HL-60 (cell line): ENCODE results near the gene PBX3.

Experiments
- DNase-seq, 2 experiments: peaks; one replicate each; pipeline ENCODE4 v3.0.0-alpha.2; 2010 to 2020; ENCODE audit warnings: low read depth in 1 of 2, low spot score in 1 of 2
- H3K27ac ChIP-seq: fragments of 250-450 bp; sonication (Bioruptor Pico); replicated peaks from 2 replicates; pipeline ENCODE4 v1.5.1; 2020; ENCODE audit warnings: mild to moderate bottlenecking, moderate library complexity
- H3K27me3 ChIP-seq: fragments of 250-450 bp; sonication (Bioruptor Pico); 2 replicates; pipeline ENCODE4 v1.5.1; 2021; ENCODE audit warnings: mild to moderate bottlenecking, moderate library complexity; ENCODE audit not compliant: insufficient read depth, poor library complexity, severe bottlenecking
- H3K4me3 ChIP-seq: replicated peaks from 2 replicates; pipeline ENCODE4 v1.5.1; 2011; ENCODE audit warnings: mild to moderate bottlenecking, control low read depth, low read length; ENCODE audit not compliant: insufficient read depth
- CTCF ChIP-seq: IDR thresholded peaks from one replicate; pipeline ENCODE4 v1.5.1; 2011; ENCODE audit warnings: low read length, control low read depth, inconsistent platforms; ENCODE audit not compliant: insufficient read depth
- GABPA ChIP-seq: IDR thresholded peaks from 2 replicates; pipeline ENCODE4 v1.6.1; 2012; ENCODE audit warnings: low read depth
- POLR2AphosphoS5 ChIP-seq: IDR thresholded peaks from 2 replicates; pipeline ENCODE4 v1.6.1; 2012; ENCODE audit warnings: low read depth
- REST ChIP-seq: IDR thresholded peaks from 2 replicates; pipeline ENCODE4 v1.6.1; 2012; ENCODE audit warnings: low read depth; ENCODE audit not compliant: insufficient replicate concordance
- SPI1 ChIP-seq: IDR thresholded peaks from 2 replicates; pipeline ENCODE4 v1.6.1; 2012; ENCODE audit warnings: low read depth, mild to moderate bottlenecking, borderline replicate concordance

PBX3 gene

GRCh38 chr9:125760537-125760936 lies 13.4 kb downstream of the PBX3 start:
- Histone ChIP-seq H3K27me3 (no peaks in the 10 kb centered on the region), H3K4me3 (no peak overlapping the region), H3K27ac (no peak overlapping the region)
- TF ChIP-seq GABPA (no peak), REST (no peak), CTCF (no peak), SPI1 (no peak), POLR2AphosphoS5 (no peak)
- DNase-seq: no peak

- TF ChIP-seq REST: no peak
- no peak for TF ChIP-seq GABPA
- TF ChIP-seq CTCF: no peak
- no peak for TF ChIP-seq POLR2AphosphoS5
- TF ChIP-seq SPI1: no peak
- Histone ChIP-seq H3K4me3 (no peak overlapping the region), H3K27me3 (no peaks in the 10 kb centered on the region), H3K27ac (no peak overlapping the region)
- DNase-seq: no peak
Observed at GRCh38 chr9:125761676-125762450, 14.7 kb downstream of the PBX3 start.

- no peak overlapping the region for H3K4me3 ChIP-seq
- H3K27ac ChIP-seq: no peak overlapping the region
- DNase-seq: no peak
Observed at GRCh38 chr9:125763394-125763801, 16.2 kb downstream of the PBX3 start.

More at GRCh38 chr9:125763394-125763801, 16.2 kb downstream of the PBX3 start:
- TF ChIP-seq GABPA (no peak), SPI1 (no peak), CTCF (no peak), POLR2AphosphoS5 (no peak), REST (no peak)
- no peaks in the 10 kb centered on the region for H3K27me3 ChIP-seq
